ENCODE data around the gene G0S2.

Gene G0S2

DNA sequence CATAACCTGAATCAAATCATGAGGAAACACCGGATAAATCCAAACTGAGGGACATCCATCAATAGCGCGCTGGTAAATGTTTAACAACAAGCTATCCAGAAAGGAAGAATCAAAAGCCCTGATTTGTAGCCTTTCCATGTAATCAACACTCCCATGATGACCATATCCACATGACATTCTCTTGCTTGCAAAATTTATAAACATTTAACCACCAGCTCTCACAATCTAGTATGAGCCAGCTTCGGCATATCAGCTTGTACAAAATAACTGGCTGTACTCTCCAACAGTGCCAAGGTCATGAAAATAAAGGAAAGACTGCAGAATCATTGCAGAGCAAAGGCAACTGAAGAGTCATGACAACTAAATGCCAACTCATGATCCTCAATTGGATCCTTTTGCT, 45.1 kb downstream of the G0S2 start:
- DNase-seq (ENCODE audit: low read depth in 2 of 2): no peak

GRCh38 chr1:209720826-209721225, 45.6 kb downstream of the G0S2 start:
- no peak for DNase-seq (ENCODE audit: low read depth in 2 of 2)

DNA sequence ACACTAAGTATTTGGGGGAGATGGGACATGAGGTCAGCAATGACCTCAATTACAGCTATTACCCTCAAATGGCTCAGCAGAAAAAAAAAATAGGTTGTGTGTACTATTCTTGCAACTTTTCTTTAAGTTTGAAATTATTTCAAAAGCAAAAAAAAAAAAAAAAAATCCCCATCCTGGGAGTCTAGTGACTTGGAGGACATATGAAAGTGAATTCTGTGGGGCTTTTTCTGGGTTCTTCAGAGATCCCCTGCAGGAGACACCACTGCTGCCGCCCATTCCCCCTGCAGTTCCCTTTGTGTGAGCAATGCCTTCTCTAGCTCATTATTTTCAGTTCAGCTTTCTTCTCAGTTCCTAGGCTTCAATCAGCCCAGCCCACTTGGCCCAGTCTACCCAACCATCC, 46.1 kb downstream of the G0S2 start:
- DNase-seq (ENCODE audit: low read depth in 2 of 2): no peak

- no peak for DNase-seq (ENCODE audit: low read depth in 2 of 2)
Observed at GRCh38 chr1:209723265-209723664, 48.1 kb downstream of the G0S2 start.

DNA sequence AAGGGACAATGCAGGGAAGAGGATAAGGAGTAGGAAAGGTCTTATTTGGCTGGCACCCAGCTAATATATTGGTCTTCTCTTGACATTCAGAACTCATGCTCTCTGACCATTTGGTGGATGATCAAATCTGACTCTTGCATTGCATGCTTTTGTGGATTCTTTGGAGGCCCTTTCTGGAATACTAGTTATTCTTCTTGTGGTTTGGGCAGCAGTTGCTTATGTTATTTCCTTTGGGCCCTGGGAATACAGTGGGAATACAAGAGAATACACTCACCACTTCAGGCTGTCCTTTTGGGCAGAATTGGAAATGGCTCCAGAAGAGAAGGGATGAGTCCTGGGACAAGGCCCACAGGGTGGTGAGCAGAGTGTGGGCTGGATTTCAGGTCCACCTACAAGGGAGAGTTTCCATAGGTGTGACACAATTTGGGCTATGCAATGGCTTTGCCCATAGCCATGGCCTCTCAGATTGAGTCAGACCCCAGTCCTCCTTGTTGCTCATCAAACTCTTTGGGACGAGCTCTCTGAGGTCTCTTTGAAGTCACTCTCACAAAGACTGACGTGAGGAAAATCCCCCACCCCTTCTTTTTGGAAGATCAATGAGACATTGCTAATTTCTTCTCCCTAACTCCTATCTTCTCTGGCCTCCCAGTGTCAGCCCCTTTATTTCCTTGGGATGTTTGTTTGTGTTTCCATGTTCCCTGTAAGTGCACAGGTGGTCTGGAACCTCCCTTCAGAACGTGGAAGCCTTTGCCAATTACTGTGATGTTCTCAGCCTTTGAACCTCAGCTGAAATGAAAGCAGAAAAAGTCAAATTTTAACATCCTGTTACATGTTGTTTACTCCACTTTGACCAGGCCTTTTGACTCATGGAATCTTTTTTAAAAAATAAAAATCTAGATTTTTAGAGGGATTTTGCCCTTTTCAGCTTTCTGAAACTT, 48.8 kb downstream of the G0S2 start:
- DNase-seq (ENCODE audit: low read depth in 2 of 2): no peak
